Measurements from ENCODE around the gene UBE2R2. TPM values are rescaled to one million over a fixed set of nuclear protein-coding genes. Genes with fewer than 3 reads are reported as not detected.

Gene UBE2R2
- total RNA-seq, 1 donor from 2014 or later, result 55.9 TPM

DNA sequence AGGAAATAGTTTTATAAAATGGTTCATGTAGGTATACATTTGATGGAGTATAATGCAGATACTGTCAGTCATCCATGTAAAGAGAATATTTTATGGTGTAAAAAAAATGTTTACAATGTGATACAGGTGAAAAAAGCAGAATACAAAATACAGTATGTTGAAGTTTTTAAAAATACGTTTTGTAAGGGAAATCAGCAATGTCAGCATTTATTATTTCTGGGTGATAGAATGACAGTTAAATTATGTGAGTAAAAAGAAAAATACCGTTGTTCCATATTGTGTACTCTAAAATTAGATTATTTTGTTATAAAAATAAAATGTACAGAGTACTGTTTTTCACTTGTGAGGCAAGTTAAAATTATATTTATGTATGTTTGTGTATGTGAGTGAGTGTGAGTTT lies 69.0 kb downstream of the UBE2R2 start:
- H3K9me3 Mint-ChIP-seq, result no peaks in the 10 kb centered on the region
- DNase-seq (ENCODE audit: extremely low spot score, unreplicated experiment), result no peak
- no peak for TF ChIP-seq CTCF (conservative IDR thresholded peaks at IDR 0.05)
- no peak overlapping the region for H3K27ac Mint-ChIP-seq
- no peaks in the 10 kb centered on the region for H3K27me3 Mint-ChIP-seq
- H3K4me1 Mint-ChIP-seq (ENCODE audit: unreplicated experiment), result peaks cover 14% of the 10 kb centered on the region
- H3K36me3 Mint-ChIP-seq, result peaks cover 5% of the 10 kb centered on the region
- H3K4me3 Mint-ChIP-seq, result no peak overlapping the region

- H3K4me3 Mint-ChIP-seq, result no peak overlapping the region
- no peak for TF ChIP-seq CTCF (conservative IDR thresholded peaks at IDR 0.05)
- H3K27me3 Mint-ChIP-seq, result no peaks in the 10 kb centered on the region
- no peak for DNase-seq (ENCODE audit: extremely low spot score, unreplicated experiment)
- no peak overlapping the region for H3K27ac Mint-ChIP-seq
- no peaks in the 10 kb centered on the region for H3K9me3 Mint-ChIP-seq
- H3K36me3 Mint-ChIP-seq, result peaks cover 10% of the 10 kb centered on the region
- no peaks in the 10 kb centered on the region for H3K4me1 Mint-ChIP-seq (ENCODE audit: unreplicated experiment)
Observed at GRCh38 chr9:33893861-33894260, 76.9 kb downstream of the UBE2R2 start.

DNA sequence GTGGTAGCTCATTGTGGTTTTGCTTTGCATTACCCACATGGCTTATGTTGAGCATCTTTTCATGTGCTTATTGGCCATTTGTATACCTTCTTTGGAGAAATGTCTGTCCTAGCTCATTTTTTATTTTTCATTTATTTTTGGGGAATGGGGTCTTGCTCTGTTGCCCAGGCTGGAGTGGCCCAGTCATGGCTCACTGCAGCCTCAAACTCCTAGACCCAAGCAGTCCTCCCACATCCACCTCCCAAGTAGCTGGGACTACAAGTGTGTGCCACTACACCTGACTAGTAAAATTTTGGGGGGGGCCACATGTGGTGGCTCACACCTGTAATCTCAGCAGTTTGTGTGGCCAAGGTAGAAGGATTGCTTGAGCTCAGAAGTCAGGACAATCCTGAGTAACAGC lies 77.4 kb downstream of the UBE2R2 start:
- Mint-ChIP-seq H3K36me3 (peaks cover 10% of the 10 kb centered on the region), H3K27ac (no peak overlapping the region), H3K4me3 (no peak overlapping the region), H3K4me1 (ENCODE audit: unreplicated experiment) (no peaks in the 10 kb centered on the region), H3K9me3 (no peaks in the 10 kb centered on the region), H3K27me3 (no peaks in the 10 kb centered on the region)
- no peak for DNase-seq (ENCODE audit: extremely low spot score, unreplicated experiment)
- no peak for TF ChIP-seq CTCF (conservative IDR thresholded peaks at IDR 0.05)

GRCh38 chr9:33903157-33903780 lies 86.3 kb downstream of the UBE2R2 start:
- no peak for TF ChIP-seq CTCF (conservative IDR thresholded peaks at IDR 0.05)
- H3K27me3 Mint-ChIP-seq, result no peaks in the 10 kb centered on the region
- H3K27ac Mint-ChIP-seq, result no peak overlapping the region

GRCh38 chr9:33905137-33905536 lies 88.2 kb downstream of the UBE2R2 start:
- Mint-ChIP-seq H3K27ac (no peak overlapping the region), H3K36me3 (peaks cover 25% of the 10 kb centered on the region), H3K9me3 (no peaks in the 10 kb centered on the region), H3K4me3 (no peak overlapping the region), H3K27me3 (no peaks in the 10 kb centered on the region), H3K4me1 (ENCODE audit: unreplicated experiment) (peaks cover 17% of the 10 kb centered on the region)
- TF ChIP-seq CTCF (conservative IDR thresholded peaks at IDR 0.05), result no peak
- DNase-seq (ENCODE audit: extremely low spot score, unreplicated experiment), result no peak

More at GRCh38 chr9:33903157-33903780, 86.3 kb downstream of the UBE2R2 start:
- peaks cover 24% of the 10 kb centered on the region for H3K36me3 Mint-ChIP-seq
- no peak for DNase-seq (ENCODE audit: extremely low spot score, unreplicated experiment)
- H3K4me1 Mint-ChIP-seq (ENCODE audit: unreplicated experiment), result peaks cover 14% of the 10 kb centered on the region
- no peaks in the 10 kb centered on the region for H3K9me3 Mint-ChIP-seq
- no peak overlapping the region for H3K4me3 Mint-ChIP-seq

All from type B pancreatic cell (in vitro differentiated cells).